GM10847 (cell line): ENCODE data around the gene PTPRN2.

Source experiments
- POLR2A ChIP-seq: IDR thresholded peaks from 2 replicates; pipeline ENCODE4 v1.6.1; 2011; ENCODE audit not compliant: insufficient read length; ENCODE audit errors: extremely low read depth

PTPRN2 gene

DNA sequence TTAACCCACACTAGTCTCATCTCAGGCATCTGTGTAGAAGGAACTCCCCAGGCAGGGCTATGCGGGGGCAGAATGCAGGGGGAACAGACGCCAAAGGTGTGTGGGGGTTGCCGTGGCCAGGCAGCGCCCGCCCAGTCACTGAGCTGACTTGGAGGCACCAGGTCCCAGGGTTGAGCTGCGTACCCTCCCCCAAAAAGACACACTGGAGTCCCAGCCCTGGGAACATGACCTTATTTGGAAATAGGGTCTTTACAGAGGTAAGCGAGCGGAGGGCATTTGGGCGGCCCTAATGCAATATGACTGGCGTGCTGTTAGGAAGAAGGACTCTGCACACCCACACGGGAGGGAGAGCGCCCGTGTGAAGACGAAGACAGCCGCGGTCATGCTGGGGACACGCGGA lies 976.3 kb downstream of the PTPRN2 start:
- no peak for TF ChIP-seq POLR2A

DNA sequence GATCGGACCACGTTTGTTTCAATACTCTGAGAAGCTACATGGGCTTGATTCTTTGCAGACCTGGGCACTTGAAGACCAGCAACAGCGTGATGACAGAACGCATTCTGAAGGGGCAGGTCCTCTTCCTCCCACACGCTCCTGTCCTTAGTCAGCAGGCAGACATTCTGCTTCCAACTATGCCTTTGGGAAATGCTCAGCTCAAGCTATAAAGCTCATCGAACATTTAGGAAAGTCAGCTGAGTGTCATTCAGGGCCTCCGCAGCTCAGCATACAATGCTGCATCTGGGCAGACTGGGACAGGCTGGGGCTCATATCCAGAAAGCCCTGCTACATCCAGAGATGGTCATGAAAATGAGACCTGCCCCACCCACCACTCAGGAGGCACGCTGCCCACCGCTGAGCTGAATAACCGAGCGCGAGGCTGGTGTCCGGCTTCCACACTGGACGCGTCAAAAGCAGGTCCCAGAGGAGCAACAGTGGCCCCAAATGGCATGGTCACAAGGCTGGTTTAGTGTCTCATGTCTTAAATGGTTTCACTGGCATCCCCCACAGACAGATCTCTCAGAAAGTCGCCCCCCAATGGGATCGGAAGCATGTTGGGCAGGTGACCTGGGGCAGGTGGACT lies 976.8 kb downstream of the PTPRN2 start:
- no peak for TF ChIP-seq POLR2A

DNA sequence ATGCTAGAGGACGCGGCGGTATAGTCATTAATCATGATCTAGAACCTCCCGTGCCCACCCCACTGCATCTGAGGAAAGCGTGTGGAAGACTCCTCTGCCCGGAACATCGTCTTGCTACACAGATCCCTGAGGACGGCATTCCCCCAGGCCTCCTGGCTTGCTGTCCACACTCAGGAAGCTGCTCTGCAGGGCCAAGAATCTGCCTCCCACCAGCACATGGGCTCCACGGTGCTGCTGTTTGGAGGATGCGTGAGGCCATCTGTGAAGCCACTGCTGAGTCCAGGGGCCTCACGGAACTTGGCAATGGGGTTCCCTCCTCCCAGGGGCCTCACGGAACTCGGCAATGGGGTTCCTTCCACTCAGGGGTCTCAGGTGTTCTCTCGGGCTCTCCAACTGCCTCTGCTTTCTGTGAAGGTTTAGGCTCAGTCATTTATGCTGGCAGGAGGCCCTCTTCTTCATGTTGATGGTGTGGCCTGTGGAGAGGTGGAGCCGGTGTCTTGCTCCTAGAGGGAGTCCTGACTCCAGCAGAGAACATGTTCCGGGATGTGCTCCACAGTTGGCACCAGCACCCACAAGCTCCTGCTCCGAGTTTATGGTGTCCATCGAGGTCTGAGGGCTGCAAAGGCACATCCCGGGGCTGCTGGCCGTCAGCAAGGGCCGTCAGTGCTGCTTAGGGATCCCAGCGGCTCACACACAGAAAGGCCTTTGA lies 977.5 kb downstream of the PTPRN2 start:
- TF ChIP-seq POLR2A, result no peak

DNA sequence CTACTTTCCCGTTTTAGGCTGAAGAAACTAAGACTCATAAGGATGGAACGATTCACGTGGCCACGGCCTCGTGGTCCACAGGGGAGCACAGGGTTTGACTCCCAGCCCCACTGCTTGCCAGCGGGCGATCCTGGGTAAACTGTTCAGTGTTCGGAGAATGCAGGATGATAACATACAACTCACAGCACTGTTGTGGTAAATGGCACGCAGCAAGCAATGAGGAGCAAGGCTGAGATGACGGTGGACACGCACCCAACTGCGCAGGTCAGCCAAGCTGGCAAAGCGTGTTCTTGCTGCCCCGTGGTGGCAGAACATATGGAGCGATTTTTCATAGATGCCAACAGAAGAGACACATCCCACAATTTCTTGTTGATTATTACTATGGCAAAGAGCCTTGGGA lies 978.1 kb downstream of the PTPRN2 start:
- no peak for TF ChIP-seq POLR2A

DNA sequence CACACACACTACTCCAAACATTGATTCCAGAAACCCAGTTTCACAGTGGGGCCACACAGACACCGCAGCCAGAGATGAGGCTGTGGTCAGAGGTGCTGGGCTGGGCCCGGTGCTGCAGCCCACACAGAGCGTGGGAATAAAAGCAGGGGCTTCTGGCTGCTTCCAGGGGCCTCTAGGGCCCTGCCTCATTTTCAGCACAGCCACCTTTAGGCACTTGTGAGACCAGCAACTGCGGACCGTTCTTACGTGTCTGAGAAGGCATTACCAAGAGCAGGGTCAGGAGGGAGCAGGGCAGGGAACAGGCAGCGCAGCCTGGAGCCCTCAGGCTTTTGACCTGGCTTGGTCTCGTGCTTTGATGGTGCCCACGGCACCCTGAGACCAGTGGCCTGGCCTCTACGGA lies 980.4 kb downstream of the PTPRN2 start:
- TF ChIP-seq POLR2A, result no peak

DNA sequence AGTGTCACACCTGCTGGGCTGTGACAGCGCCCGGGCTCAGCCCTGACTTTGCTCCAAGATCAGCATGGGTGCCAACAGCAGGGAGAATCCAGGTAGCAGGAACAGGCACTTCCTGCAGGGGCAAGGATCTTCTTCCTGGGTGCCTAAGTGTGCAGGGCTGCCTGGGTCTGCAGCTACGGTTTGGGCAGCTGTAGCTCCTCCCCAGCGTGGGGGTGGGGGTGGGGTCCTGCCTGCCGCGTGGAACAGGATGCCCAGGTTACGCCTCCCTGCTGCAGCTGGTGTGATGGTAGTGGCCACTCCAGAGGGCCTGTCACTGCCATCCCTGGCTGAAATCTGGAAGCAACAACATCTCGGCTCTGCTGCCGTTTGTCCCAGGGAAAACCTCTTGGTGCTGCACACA lies 981.5 kb downstream of the PTPRN2 start:
- TF ChIP-seq POLR2A, result no peak

- no peak for TF ChIP-seq POLR2A
These were observed 982.0 kb downstream of the PTPRN2 start for GRCh38 chr7:157605638-157606037.

GRCh38 chr7:157604661-157605381 lies 982.8 kb downstream of the PTPRN2 start:
- TF ChIP-seq POLR2A, result no peak

DNA sequence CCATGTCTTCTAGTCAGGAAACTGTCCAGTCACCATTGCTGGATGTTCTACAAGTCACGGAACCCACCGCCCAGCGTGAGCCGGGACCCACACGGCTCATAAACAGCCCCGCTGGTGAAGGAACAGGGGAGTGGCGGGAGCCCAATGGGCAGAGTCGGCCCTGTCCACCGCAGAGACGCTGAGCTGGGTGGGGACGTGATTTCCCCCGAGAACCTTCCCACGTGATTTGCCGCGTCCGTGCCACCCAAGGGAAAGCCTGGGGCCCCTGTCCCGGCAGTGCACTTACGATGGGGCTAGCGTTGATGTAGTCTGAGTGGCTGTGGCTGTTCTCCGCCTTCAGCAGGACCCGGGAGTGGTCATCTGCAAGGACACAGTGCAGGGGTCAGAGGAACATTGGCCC lies 983.9 kb downstream of the PTPRN2 start:
- TF ChIP-seq POLR2A, result no peak

DNA sequence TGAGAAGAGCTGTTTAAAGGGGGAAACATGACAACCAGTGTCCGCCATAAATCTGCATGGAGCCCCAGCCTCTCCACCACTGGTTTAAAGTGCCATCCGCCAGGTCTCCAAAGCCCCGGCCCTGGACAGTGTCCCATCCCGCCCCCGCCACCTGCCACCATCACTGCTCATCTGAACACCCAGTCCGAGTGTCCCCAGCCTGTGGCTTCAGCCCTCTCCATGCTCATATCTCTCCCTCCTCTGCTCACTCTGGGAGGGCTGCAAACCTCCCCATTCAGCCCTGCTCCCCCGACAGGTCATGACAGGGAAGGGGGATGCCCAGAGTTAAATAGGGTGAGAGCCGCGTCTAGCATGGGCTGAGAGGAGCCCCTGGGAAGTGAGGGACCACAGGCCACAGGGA lies 984.6 kb downstream of the PTPRN2 start:
- TF ChIP-seq POLR2A, result no peak

GRCh38 chr7:157602581-157602980 lies 985.0 kb downstream of the PTPRN2 start:
- TF ChIP-seq POLR2A, result no peak

GRCh38 chr7:157602156-157602555 lies 985.5 kb downstream of the PTPRN2 start:
- TF ChIP-seq POLR2A, result no peak

DNA sequence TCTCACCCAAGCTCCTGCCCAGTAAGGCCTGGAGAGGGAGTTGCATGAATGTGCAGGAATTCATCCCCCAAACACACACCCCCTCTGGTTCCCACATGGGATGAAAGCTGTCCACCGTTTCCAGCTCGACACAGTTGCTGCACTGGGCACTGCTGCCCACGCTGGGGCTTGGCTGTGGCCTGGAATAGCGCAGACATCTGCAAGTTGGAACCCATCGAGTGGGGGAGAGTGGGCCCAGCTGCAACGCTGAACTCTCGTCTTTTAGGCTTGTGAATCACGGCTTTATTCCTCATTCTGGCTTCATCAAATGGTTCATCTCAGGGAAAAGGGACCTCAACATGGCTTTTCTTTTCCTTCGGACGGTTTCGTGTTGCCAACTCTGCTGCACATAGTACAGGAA lies 986.1 kb downstream of the PTPRN2 start:
- no peak for TF ChIP-seq POLR2A

DNA sequence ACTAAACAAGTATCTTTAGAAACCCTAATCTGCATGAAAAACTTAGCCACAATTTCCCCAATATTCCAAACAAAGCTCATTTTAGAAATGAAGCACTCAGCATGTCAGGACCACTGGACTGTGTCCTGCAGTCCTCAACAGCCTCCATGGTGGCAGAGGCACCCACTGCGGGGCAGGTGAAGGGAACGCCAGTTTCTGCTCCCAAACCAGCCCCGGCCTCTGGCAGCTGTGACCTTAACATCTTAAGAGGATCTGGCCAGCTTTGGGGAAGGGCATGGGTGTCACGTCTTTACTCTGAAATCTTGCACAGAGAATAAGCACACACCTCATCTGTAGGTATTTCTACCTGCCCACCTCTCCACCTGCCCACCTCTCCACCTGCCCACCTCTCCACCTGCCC lies 988.1 kb downstream of the PTPRN2 start:
- no peak for TF ChIP-seq POLR2A

- TF ChIP-seq POLR2A, result no peak
These were observed 990.1 kb downstream of the PTPRN2 start for GRCh38 chr7:157597562-157597961.

- no peak for TF ChIP-seq POLR2A
These were observed 990.7 kb downstream of the PTPRN2 start for GRCh38 chr7:157596881-157597280.

DNA sequence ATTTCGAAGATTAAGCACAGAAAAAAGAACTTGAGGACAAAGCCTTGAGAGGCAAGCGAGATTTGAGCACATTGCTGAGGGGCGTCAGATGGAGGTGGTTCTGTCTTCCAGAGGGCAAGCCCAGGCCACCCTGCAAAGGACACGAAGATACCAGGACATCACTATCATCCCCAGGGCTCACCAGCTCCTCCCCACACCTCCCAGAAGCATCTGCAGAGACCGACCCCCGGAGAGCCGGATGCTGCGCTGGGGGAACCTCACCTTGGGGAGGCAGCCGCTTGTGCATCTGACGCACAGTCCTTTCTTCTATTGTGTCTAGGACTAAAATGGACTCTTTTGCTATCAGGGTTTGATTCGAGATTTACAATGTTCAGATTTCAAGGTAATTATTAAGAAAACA lies 991.2 kb downstream of the PTPRN2 start:
- TF ChIP-seq POLR2A, result no peak

- TF ChIP-seq POLR2A, result no peak
These were observed 991.6 kb downstream of the PTPRN2 start for GRCh38 chr7:157596026-157596425.
